Activated T-cell treated with anti-CD3 and anti-CD28 coated beads, Interleukin-2, amount 50 U/mL, for 72 hours (primary cell): ENCODE measurements around the gene SLC6A1. TPM values are rescaled to one million over a fixed set of nuclear protein-coding genes. Genes with fewer than 3 reads are reported as not detected.

ENCODE experiments used
- ATAC-seq, 2 donors: fragments of 150-1000 bp; cut with Tn5 transposase; replicated peaks in 1 of 2; 2 replicates each; pipeline ENCODE4 v1.10.0; 2021; ENCODE audit warnings: moderate library complexity in 2 of 2, mild to moderate bottlenecking in 1 of 2
- DNase-seq, 2 donors: peaks; one replicate each; pipeline ENCODE4 v3.0.0; 2021 to 2022; ENCODE audit warnings: mixed read lengths in 1 of 2
- H3K27ac Mint-ChIP-seq: one replicate; pipeline ENCODE4 v1.8.0; 2022; ENCODE audit warnings: mild to moderate bottlenecking, moderate library complexity, mixed read lengths
- H3K27me3 Mint-ChIP-seq: one replicate; pipeline ENCODE4 v1.8.0; 2022; ENCODE audit warnings: low read depth, mixed read lengths
- H3K36me3 Mint-ChIP-seq, 2 donors: one replicate each; pipeline ENCODE4 v1.8.0; 2022; ENCODE audit warnings: mixed read lengths in 2 of 2, mild to moderate bottlenecking in 1 of 2; ENCODE audit not compliant: insufficient read depth in 2 of 2
- H3K4me1 Mint-ChIP-seq: one replicate; pipeline ENCODE4 v1.8.0; 2022; ENCODE audit warnings: low read depth, mixed read lengths
- H3K4me3 Mint-ChIP-seq, 2 donors: one replicate each; pipeline ENCODE4 v1.8.0; 2022; ENCODE audit warnings: mild to moderate bottlenecking in 2 of 2, mixed read lengths in 2 of 2, moderate library complexity in 2 of 2
- H3K9me3 Mint-ChIP-seq, 2 donors: one replicate each; pipeline ENCODE4 v1.8.0; 2022; ENCODE audit warnings: mixed read lengths in 2 of 2
- total RNA-seq, 2 donors: library from RNA; stranded (reverse); gene quantifications; one replicate each; pipeline ENCODE4 v1.2.3, GENCODE V29; 2022

SLC6A1 gene
- total RNA-seq, 2 donors from 2014 or later, result not detected

- DNase-seq (no peak), ATAC-seq (no peak)
- Mint-ChIP-seq H3K27me3 (peaks cover 6% of the 10 kb centered on the region), H3K9me3 (no peaks in the 10 kb centered on the region), H3K36me3 (no peaks in the 10 kb centered on the region), H3K27ac (no peak overlapping the region), H3K4me3 (no peak overlapping the region), H3K4me1 (no peaks in the 10 kb centered on the region)
Measured at GRCh38 chr3:10956986-10957385, 35.6 kb upstream of the SLC6A1 start.

GRCh38 chr3:10957976-10958749, 34.4 kb upstream of the SLC6A1 start:
- H3K36me3 Mint-ChIP-seq, result no peaks in the 10 kb centered on the region
- ATAC-seq, result no peak

GRCh38 chr3:10960255-10960654, 32.3 kb upstream of the SLC6A1 start:
- ATAC-seq, result no peak
- Mint-ChIP-seq H3K4me1 (no peaks in the 10 kb centered on the region), H3K36me3 (no peaks in the 10 kb centered on the region), H3K27ac (no peak overlapping the region), H3K27me3 (peaks cover 8% of the 10 kb centered on the region), H3K9me3 (no peaks in the 10 kb centered on the region), H3K4me3 (no peak overlapping the region)
- no peak for DNase-seq

More at GRCh38 chr3:10957976-10958749, 34.4 kb upstream of the SLC6A1 start:
- no peak overlapping the region for H3K4me3 Mint-ChIP-seq
- no peaks in the 10 kb centered on the region for H3K4me1 Mint-ChIP-seq
- no peak for DNase-seq
- no peaks in the 10 kb centered on the region for H3K9me3 Mint-ChIP-seq
- H3K27me3 Mint-ChIP-seq, result peaks cover 6% of the 10 kb centered on the region
- H3K27ac Mint-ChIP-seq, result no peak overlapping the region

- H3K27me3 Mint-ChIP-seq, result peaks cover 15% of the 10 kb centered on the region
- no peaks in the 10 kb centered on the region for H3K4me1 Mint-ChIP-seq
- no peaks in the 10 kb centered on the region for H3K9me3 Mint-ChIP-seq
- no peaks in the 10 kb centered on the region for H3K36me3 Mint-ChIP-seq
- no peak overlapping the region for H3K27ac Mint-ChIP-seq
- DNase-seq, result no peak
- no peak for ATAC-seq
- no peak overlapping the region for H3K4me3 Mint-ChIP-seq
Measured at GRCh38 chr3:10961921-10962320, 30.6 kb upstream of the SLC6A1 start.

GRCh38 chr3:10962481-10963036, 30.0 kb upstream of the SLC6A1 start:
- Mint-ChIP-seq H3K36me3 (no peaks in the 10 kb centered on the region), H3K4me1 (no peaks in the 10 kb centered on the region), H3K4me3 (no peak overlapping the region), H3K27ac (no peak overlapping the region), H3K9me3 (no peaks in the 10 kb centered on the region), H3K27me3 (peaks cover 17% of the 10 kb centered on the region)
- DNase-seq, result no peak
- no peak for ATAC-seq

- ATAC-seq, result no peak
- H3K27ac Mint-ChIP-seq, result no peak overlapping the region
- H3K9me3 Mint-ChIP-seq, result no peaks in the 10 kb centered on the region
- DNase-seq, result no peak
- H3K4me3 Mint-ChIP-seq, result no peak overlapping the region
- H3K36me3 Mint-ChIP-seq, result no peaks in the 10 kb centered on the region
- no peaks in the 10 kb centered on the region for H3K4me1 Mint-ChIP-seq
- H3K27me3 Mint-ChIP-seq, result peaks cover 31% of the 10 kb centered on the region
Measured at GRCh38 chr3:10964537-10965167, 27.9 kb upstream of the SLC6A1 start.

- Mint-ChIP-seq H3K4me3 (no peak overlapping the region), H3K4me1 (no peaks in the 10 kb centered on the region), H3K36me3 (no peaks in the 10 kb centered on the region), H3K27me3 (peaks cover 33% of the 10 kb centered on the region), H3K9me3 (no peaks in the 10 kb centered on the region), H3K27ac (no peak overlapping the region)
- DNase-seq, result no peak
- ATAC-seq, result no peak
Measured at GRCh38 chr3:10968401-10968800, 24.1 kb upstream of the SLC6A1 start.

GRCh38 chr3:10970306-10970960, 22.1 kb upstream of the SLC6A1 start:
- H3K4me3 Mint-ChIP-seq, result no peak overlapping the region
- ATAC-seq (no peak), DNase-seq (no peak)
- peaks cover 29% of the 10 kb centered on the region for H3K27me3 Mint-ChIP-seq
- no peaks in the 10 kb centered on the region for H3K9me3 Mint-ChIP-seq
- H3K27ac Mint-ChIP-seq, result no peak overlapping the region
- no peaks in the 10 kb centered on the region for H3K36me3 Mint-ChIP-seq
- H3K4me1 Mint-ChIP-seq, result no peaks in the 10 kb centered on the region

- DNase-seq (no peak), ATAC-seq (no peak)
- Mint-ChIP-seq H3K27ac (no peak overlapping the region), H3K9me3 (no peaks in the 10 kb centered on the region), H3K36me3 (no peaks in the 10 kb centered on the region), H3K27me3 (peaks cover 24% of the 10 kb centered on the region), H3K4me1 (peaks cover 9% of the 10 kb centered on the region), H3K4me3 (no peak overlapping the region)
Measured at GRCh38 chr3:10972072-10972782, 20.3 kb upstream of the SLC6A1 start.

GRCh38 chr3:10973046-10973595, 19.4 kb upstream of the SLC6A1 start:
- H3K27me3 Mint-ChIP-seq, result peaks cover 22% of the 10 kb centered on the region
- DNase-seq (no peak), ATAC-seq (no peak)
- no peak overlapping the region for H3K27ac Mint-ChIP-seq
- no peak overlapping the region for H3K4me3 Mint-ChIP-seq
- no peaks in the 10 kb centered on the region for H3K9me3 Mint-ChIP-seq
- peaks cover 9% of the 10 kb centered on the region for H3K4me1 Mint-ChIP-seq
- H3K36me3 Mint-ChIP-seq, result no peaks in the 10 kb centered on the region

GRCh38 chr3:10974131-10974530, 18.4 kb upstream of the SLC6A1 start:
- ATAC-seq, result no peak
- no peak for DNase-seq
- Mint-ChIP-seq H3K27me3 (peaks cover 20% of the 10 kb centered on the region), H3K27ac (no peak overlapping the region), H3K9me3 (no peaks in the 10 kb centered on the region), H3K4me3 (no peak overlapping the region), H3K36me3 (no peaks in the 10 kb centered on the region), H3K4me1 (peaks cover 9% of the 10 kb centered on the region)

GRCh38 chr3:10974746-10975375, 17.7 kb upstream of the SLC6A1 start:
- Mint-ChIP-seq H3K27me3 (peaks cover 16% of the 10 kb centered on the region), H3K4me3 (no peak overlapping the region), H3K36me3 (no peaks in the 10 kb centered on the region), H3K4me1 (peaks cover 9% of the 10 kb centered on the region), H3K9me3 (no peaks in the 10 kb centered on the region), H3K27ac (no peak overlapping the region)
- DNase-seq (no peak), ATAC-seq (no peak)
